Ovary (tissue), 1 donor: Measurements from ENCODE around the gene SP2.

ENCODE experiments used
- EP300 ChIP-seq: sonication (generic); formaldehyde crosslinking; IDR thresholded peaks from one replicate; pipeline ENCODE4 v1.6.1; 2017; ENCODE audit warnings: antibody characterized with exemption
- POLR2A ChIP-seq: fragments of 450-650 bp; IDR thresholded peaks from one replicate; pipeline ENCODE4 v1.6.1; 2017; ENCODE audit warnings: antibody characterized with exemption, mild to moderate bottlenecking, moderate library complexity

GRCh38 chr17:47872651-47873161 is 23.3 kb upstream of the SP2 start:
- TF ChIP-seq POLR2A, result no peak
- no peak for TF ChIP-seq EP300
